ENCODE results near the gene MEGF6.

The MEGF6 gene

DNA sequence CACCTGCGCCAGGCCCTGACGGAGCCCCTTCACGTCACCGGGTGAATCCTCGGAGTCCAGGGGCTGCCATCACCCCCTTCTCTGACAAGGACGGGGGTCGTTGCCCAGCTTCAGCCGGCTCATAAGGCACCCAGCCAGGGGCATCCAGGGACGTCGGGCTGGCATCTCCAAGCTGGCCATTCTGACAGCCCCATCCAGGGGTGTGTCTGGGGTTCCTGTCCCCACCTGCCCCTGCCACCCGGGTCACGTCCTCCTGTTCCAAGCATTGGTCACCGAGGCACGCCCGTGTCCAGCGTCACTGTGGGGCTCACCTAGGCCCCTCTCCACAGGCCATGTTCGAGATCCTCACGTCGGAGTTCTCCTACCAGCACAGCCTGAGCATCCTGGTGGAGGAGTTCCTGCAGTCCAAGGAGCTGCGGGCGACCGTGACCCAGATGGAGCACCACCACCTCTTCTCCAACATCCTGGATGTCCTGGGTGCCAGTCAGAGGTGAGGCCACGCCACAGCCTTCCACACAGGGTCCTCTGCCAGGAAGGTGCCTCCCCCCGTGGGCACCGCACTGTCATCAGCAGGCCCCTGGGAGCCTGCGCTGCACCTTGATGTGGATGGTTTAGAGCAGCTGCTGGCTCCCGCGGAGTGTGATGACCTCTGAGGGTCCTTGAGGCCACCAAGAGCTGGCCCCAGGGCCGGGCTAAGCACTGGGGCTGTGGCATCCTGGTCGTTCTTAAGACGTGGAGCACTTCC is 142.0 kb downstream of the MEGF6 start:
- CTCF ChIA-PET = interaction anchor here (0.7 to 2.5 kb wide), 3 partner anchors 17 to 21 kb away, joined by 4 to 18 read pairs (median 4); no protein-coding TSS in a partner anchor
- TF ChIP-seq, protein P1, sequence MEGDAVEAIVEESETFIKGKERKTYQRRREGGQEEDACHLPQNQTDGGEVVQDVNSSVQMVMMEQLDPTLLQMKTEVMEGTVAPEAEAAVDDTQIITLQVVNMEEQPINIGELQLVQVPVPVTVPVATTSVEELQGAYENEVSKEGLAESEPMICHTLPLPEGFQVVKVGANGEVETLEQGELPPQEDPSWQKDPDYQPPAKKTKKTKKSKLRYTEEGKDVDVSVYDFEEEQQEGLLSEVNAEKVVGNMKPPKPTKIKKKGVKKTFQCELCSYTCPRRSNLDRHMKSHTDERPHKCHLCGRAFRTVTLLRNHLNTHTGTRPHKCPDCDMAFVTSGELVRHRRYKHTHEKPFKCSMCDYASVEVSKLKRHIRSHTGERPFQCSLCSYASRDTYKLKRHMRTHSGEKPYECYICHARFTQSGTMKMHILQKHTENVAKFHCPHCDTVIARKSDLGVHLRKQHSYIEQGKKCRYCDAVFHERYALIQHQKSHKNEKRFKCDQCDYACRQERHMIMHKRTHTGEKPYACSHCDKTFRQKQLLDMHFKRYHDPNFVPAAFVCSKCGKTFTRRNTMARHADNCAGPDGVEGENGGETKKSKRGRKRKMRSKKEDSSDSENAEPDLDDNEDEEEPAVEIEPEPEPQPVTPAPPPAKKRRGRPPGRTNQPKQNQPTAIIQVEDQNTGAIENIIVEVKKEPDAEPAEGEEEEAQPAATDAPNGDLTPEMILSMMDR (IDR thresholded peaks at IDR 0.05; ENCODE audit: insufficient read depth, low read length, missing control alignments) = no peak
- POLR2A ChIA-PET = no interaction called here
- no peak overlapping the region for H3K4me3 ChIP-seq (ENCODE audit: low read depth, low read length)
- DNase-seq (ENCODE audit: low read depth, low spot score) = no peak

DNA sequence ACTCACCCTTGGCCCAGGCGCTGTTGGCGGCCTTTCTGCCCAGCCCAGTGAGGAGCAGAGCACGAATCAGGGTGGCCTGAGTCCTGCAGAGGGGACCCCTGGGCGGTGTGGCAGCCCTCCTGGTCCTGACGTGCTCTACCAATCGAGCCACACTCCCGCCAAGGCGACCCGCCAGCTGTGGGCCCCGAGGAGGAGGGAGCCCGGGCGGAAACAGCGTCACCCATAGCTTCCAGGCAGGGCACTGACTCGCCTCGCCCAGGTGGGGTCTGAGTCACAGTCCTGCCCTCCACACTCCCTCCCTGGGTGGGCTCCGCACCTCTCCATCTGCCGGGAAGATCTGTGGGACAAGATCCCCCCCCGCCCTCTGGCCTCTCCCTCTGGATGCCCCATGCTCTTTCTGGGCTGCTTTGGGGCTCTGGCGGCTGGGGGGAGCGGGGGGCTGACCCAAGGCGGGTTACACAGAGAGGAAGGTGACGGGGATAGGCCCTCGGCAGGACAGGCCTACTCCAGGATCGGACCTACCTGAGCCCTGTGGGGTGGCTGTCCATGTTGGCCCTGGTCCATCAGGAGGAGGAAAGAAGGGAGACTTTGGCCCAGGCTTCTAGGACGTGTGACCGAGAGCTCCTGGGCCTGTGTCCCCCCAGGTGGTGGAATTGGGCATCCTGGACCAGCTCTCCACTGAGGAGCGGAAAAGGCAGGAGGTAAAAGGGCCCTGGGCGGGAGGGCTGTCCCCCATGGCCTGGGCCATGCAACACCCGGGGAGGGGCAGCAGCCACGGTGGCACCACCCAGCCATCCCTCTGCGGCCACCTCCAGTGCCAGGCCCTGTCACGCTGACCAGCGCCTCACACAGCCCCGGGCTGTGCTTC is 142.8 kb downstream of the MEGF6 start:
- CTCF ChIA-PET = interaction anchor here (1.3 to 2.5 kb wide), 3 partner anchors 16 to 153 kb away, joined by 3 to 18 read pairs (median 4); no protein-coding TSS in a partner anchor
- POLR2A ChIA-PET = no interaction called here
- DNase-seq (ENCODE audit: low read depth, low spot score) = no peak
- TF ChIP-seq, protein P1 (IDR thresholded peaks at IDR 0.05; ENCODE audit: insufficient read depth, low read length, missing control alignments) = no peak
- H3K4me3 ChIP-seq (ENCODE audit: low read depth, low read length) = no peak overlapping the region

GRCh38 chr1:3467096-3468036 is 143.9 kb downstream of the MEGF6 start:
- TF ChIP-seq, protein P1 (IDR thresholded peaks at IDR 0.05; ENCODE audit: insufficient read depth, low read length, missing control alignments) = no peak
- ChIA-PET CTCF (interaction anchor here (1.3 to 2.4 kb wide), 3 partner anchors 14 to 154 kb away, joined by 3 to 18 read pairs (median 4); no protein-coding TSS in a partner anchor), POLR2A (no interaction called here)
- no peak overlapping the region for H3K4me3 ChIP-seq (ENCODE audit: low read depth, low read length)
- DNase-seq (ENCODE audit: low read depth, low spot score) = no peak

GRCh38 chr1:3466366-3467075 is 144.8 kb downstream of the MEGF6 start:
- ChIA-PET CTCF (interaction anchor here (1.5 to 2.4 kb wide), 2 partner anchors 13 to 155 kb away, joined by 3 to 18 read pairs; no protein-coding TSS in a partner anchor), POLR2A (no interaction called here)
- TF ChIP-seq, protein P1 (IDR thresholded peaks at IDR 0.05; ENCODE audit: insufficient read depth, low read length, missing control alignments) = no peak
- DNase-seq (ENCODE audit: low read depth, low spot score) = no peak
- H3K4me3 ChIP-seq (ENCODE audit: low read depth, low read length) = no peak overlapping the region

DNA sequence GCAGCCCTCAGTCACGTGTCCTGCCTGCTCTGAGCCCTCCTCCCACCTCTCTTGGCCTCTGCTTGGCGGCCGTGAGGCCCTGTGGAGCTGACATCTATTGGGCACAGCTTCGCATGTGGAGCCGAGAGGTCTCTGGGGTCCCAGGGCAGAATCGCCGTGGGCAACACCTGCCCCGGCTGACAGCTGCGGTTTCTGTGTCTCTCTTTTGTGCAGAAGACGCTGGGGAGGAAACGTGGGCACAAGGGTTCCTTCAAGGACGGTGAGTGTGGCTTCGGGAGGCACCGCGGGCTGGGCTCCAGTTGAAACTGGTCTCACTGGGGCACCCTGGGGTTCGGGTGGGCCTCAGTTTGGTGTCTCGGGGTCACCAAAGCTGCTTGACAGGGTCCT is 145.4 kb downstream of the MEGF6 start:
- TF ChIP-seq, protein P1 (IDR thresholded peaks at IDR 0.05; ENCODE audit: insufficient read depth, low read length, missing control alignments) = no peak
- ChIA-PET CTCF (interaction anchor here (2.4 to 3.8 kb wide), 2 partner anchors 13 to 25 kb away, joined by 11 to 18 read pairs; no protein-coding TSS in a partner anchor), POLR2A (no interaction called here)
- H3K4me3 ChIP-seq (ENCODE audit: low read depth, low read length) = no peak overlapping the region
- DNase-seq (ENCODE audit: low read depth, low spot score) = no peak

Measured in AG04449 (cell line).